ENCODE results near the gene SCP2.

SCP2 gene

DNA sequence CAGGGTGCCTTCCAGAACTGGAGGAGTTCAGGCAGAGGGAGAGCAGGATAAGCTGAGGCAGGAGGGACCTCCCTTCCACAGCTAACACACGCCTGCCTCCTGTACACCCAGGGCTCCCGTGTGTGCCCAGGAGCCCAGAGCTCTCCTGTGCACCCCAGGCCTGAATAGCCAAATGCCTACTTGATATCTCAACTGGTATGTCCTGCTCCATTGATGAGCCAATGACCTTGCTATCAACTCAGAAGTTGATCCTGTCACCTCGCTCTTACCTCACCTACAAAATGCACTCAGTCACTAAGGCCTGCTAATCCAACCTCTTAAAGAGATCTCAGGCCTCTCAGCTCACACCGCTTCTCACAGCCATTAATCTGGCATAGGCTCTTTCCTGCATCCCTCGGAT, 12.6 kb upstream of the SCP2 start:
- no peak overlapping the region for H2BK15ac ChIP-seq (ENCODE audit: low read depth, poor library complexity, severe bottlenecking)
- no peaks in the 10 kb centered on the region for H3K9me3 ChIP-seq (ENCODE audit: control insufficient read depth, low read length)
- no peak overlapping the region for H3K4ac ChIP-seq (ENCODE audit: low read depth in 1 of 2, low read length in 2 of 2)
- peaks cover 5% of the 10 kb centered on the region in 2 experiments for H3K36me3 ChIP-seq (ENCODE audit: control insufficient read depth in 1 of 2, insufficient read depth in 2 of 2, low read depth in 1 of 2, low read length in 2 of 2)
- no peak for DNase-seq
- H2BK120ac ChIP-seq (ENCODE audit: low read depth, low read length) = no peak overlapping the region
- no peak overlapping the region for H4K91ac ChIP-seq (ENCODE audit: low read length)
- no peak overlapping the region for H2BK12ac ChIP-seq (ENCODE audit: low read length in 2 of 2)
- H3K4me2 ChIP-seq (ENCODE audit: low read length, poor library complexity, severe bottlenecking) = no peak overlapping the region
- H2AK5ac ChIP-seq (ENCODE audit: low read length, severe bottlenecking) = no peak overlapping the region
- H3K79me1 ChIP-seq (replicated peaks; ENCODE audit: low read length, poor library complexity, severe bottlenecking) = peaks cover 9% of the 10 kb centered on the region
- no peaks in the 10 kb centered on the region for H3K4me1 ChIP-seq (ENCODE audit: control insufficient read depth, insufficient read depth, low read depth, low read length)
- H3K27me3 ChIP-seq (ENCODE audit: control insufficient read depth in 1 of 2, insufficient read depth in 1 of 2, low read length in 2 of 2) = no peaks in the 10 kb centered on the region
- no peak overlapping the region for H3K18ac ChIP-seq (ENCODE audit: low read depth in 1 of 2, low read length in 2 of 2)
- H3K9ac ChIP-seq (ENCODE audit: low read length) = no peak overlapping the region
- no peak overlapping the region for H2BK5ac ChIP-seq (ENCODE audit: low read depth, low read length, poor library complexity, severe bottlenecking)
- H2AFZ ChIP-seq (ENCODE audit: low read depth, low read length) = no peak overlapping the region
- peak overlapping the region in 1 of 2 experiments; percentile 68 for H3K14ac ChIP-seq (ENCODE audit: low read length in 2 of 2)
- H4K8ac ChIP-seq (ENCODE audit: low read length) = no peak overlapping the region
- no peak overlapping the region for H3K27ac ChIP-seq (ENCODE audit: low read length, poor library complexity, severe bottlenecking)
- peak overlapping the region in 1 of 2 experiments; percentile 18 for H3K23ac ChIP-seq (ENCODE audit: low read length in 2 of 2)
- 83% methylated on average over 5 of the region's 5 CpGs for WGBS
- no peak overlapping the region for H3K4me3 ChIP-seq (ENCODE audit: insufficient read depth in 1 of 2, low read depth in 1 of 2, low read length in 2 of 2)

DNA sequence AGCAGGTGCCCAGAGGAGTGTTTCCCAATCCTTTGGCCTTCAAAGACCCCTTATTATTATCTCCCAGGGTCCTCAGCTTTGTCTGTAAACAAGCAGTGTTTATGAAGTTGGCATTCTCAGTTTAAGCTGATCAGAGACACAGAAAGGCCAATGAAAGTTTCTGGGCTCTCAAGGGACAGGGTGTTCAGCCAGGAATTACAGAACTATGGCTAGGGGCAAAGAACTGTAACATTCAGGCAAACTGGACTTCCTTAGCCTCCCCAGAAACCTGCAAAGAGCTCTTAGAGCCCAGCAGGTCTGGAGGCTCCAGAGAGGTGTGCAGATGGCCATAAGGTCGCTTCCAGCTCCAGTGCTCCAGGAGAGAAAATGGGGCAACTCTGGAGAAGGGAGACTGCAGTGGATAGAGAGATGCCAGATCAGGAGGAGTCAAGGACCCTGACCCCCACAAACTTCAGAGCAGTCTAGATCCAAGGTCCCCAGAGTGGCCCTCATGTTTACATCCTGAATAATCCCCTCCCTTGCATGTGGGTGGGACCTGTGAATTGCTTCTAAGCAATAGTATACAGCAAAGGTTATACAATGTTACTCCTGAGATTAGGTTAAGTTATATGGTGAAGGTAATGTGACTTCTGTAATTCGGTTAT, 11.7 kb upstream of the SCP2 start:
- H3K9ac ChIP-seq (ENCODE audit: low read length) = no peak overlapping the region
- H2BK15ac ChIP-seq (ENCODE audit: low read depth, poor library complexity, severe bottlenecking) = no peak overlapping the region
- no peaks in the 10 kb centered on the region for H3K9me3 ChIP-seq (ENCODE audit: control insufficient read depth, low read length)
- 87% methylated on average over 2 of the region's 2 CpGs for WGBS
- H2AFZ ChIP-seq (ENCODE audit: low read depth, low read length) = no peak overlapping the region
- H3K79me1 ChIP-seq (replicated peaks; ENCODE audit: low read length, poor library complexity, severe bottlenecking) = peaks cover 12% of the 10 kb centered on the region
- H2BK12ac ChIP-seq (ENCODE audit: low read length in 2 of 2) = no peak overlapping the region
- no peak overlapping the region for H3K4me2 ChIP-seq (ENCODE audit: low read length, poor library complexity, severe bottlenecking)
- no peak overlapping the region for H2BK120ac ChIP-seq (ENCODE audit: low read depth, low read length)
- H2BK5ac ChIP-seq (ENCODE audit: low read depth, low read length, poor library complexity, severe bottlenecking) = no peak overlapping the region
- H4K8ac ChIP-seq (ENCODE audit: low read length) = no peak overlapping the region
- no peak overlapping the region for H3K4me3 ChIP-seq (ENCODE audit: insufficient read depth in 1 of 2, low read depth in 1 of 2, low read length in 2 of 2)
- no peak overlapping the region for H3K4ac ChIP-seq (ENCODE audit: low read depth in 1 of 2, low read length in 2 of 2)
- no peak overlapping the region for H3K27ac ChIP-seq (ENCODE audit: low read length, poor library complexity, severe bottlenecking)
- no peak for DNase-seq
- no peak overlapping the region for H2AK5ac ChIP-seq (ENCODE audit: low read length, severe bottlenecking)
- no peak overlapping the region for H3K23ac ChIP-seq (ENCODE audit: low read length in 2 of 2)
- no peak overlapping the region for H4K91ac ChIP-seq (ENCODE audit: low read length)
- H3K27me3 ChIP-seq (ENCODE audit: control insufficient read depth in 1 of 2, insufficient read depth in 1 of 2, low read length in 2 of 2) = no peaks in the 10 kb centered on the region
- H3K14ac ChIP-seq (ENCODE audit: low read length in 2 of 2) = no peak overlapping the region
- no peak overlapping the region for H3K18ac ChIP-seq (ENCODE audit: low read depth in 1 of 2, low read length in 2 of 2)
- peaks cover 5% of the 10 kb centered on the region in 2 experiments for H3K36me3 ChIP-seq (ENCODE audit: control insufficient read depth in 1 of 2, insufficient read depth in 2 of 2, low read depth in 1 of 2, low read length in 2 of 2)
- H3K4me1 ChIP-seq (ENCODE audit: control insufficient read depth, insufficient read depth, low read depth, low read length) = peaks cover 3% of the 10 kb centered on the region

DNA sequence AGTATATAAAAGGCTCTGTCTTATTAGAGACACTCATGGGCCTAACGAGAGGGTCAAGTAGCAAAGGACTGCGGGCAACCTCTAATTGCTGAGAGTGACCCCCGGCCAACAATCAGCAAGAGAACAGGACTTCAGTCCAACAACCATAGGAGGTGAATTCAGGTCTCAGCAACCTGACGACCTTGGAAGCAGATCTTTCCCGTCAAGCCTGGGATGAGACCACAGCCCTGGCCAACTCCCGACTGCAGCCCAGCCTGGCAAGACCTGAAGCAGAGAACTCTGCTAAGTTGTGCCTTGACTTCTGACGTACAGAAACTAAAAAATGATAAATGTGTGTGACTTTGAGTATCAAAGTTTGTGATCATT, 11.2 kb upstream of the SCP2 start:
- H2BK15ac ChIP-seq (ENCODE audit: low read depth, poor library complexity, severe bottlenecking) = no peak overlapping the region
- no peak overlapping the region for H4K8ac ChIP-seq (ENCODE audit: low read length)
- H3K27me3 ChIP-seq (ENCODE audit: control insufficient read depth in 1 of 2, insufficient read depth in 1 of 2, low read length in 2 of 2) = no peaks in the 10 kb centered on the region
- no peak overlapping the region for H2BK5ac ChIP-seq (ENCODE audit: low read depth, low read length, poor library complexity, severe bottlenecking)
- no peak overlapping the region for H3K4me2 ChIP-seq (ENCODE audit: low read length, poor library complexity, severe bottlenecking)
- H2AK5ac ChIP-seq (ENCODE audit: low read length, severe bottlenecking) = no peak overlapping the region
- no peak overlapping the region for H4K91ac ChIP-seq (ENCODE audit: low read length)
- 90% methylated on average over 7 of the region's 7 CpGs for WGBS
- H3K18ac ChIP-seq (ENCODE audit: low read depth in 1 of 2, low read length in 2 of 2) = no peak overlapping the region
- H2AFZ ChIP-seq (ENCODE audit: low read depth, low read length) = no peak overlapping the region
- no peak overlapping the region for H3K23ac ChIP-seq (ENCODE audit: low read length in 2 of 2)
- H3K4me3 ChIP-seq (ENCODE audit: insufficient read depth in 1 of 2, low read depth in 1 of 2, low read length in 2 of 2) = no peak overlapping the region
- H3K36me3 ChIP-seq (ENCODE audit: control insufficient read depth in 1 of 2, insufficient read depth in 2 of 2, low read depth in 1 of 2, low read length in 2 of 2) = peaks cover 5% of the 10 kb centered on the region in 2 experiments
- H3K4ac ChIP-seq (ENCODE audit: low read depth in 1 of 2, low read length in 2 of 2) = no peak overlapping the region
- H3K14ac ChIP-seq (ENCODE audit: low read length in 2 of 2) = no peak overlapping the region
- H3K9ac ChIP-seq (ENCODE audit: low read length) = no peak overlapping the region
- no peak overlapping the region for H3K27ac ChIP-seq (ENCODE audit: low read length, poor library complexity, severe bottlenecking)
- H2BK120ac ChIP-seq (ENCODE audit: low read depth, low read length) = no peak overlapping the region
- H3K79me1 ChIP-seq (replicated peaks; ENCODE audit: low read length, poor library complexity, severe bottlenecking) = peaks cover 13% of the 10 kb centered on the region
- H3K4me1 ChIP-seq (ENCODE audit: control insufficient read depth, insufficient read depth, low read depth, low read length) = peaks cover 6% of the 10 kb centered on the region
- no peaks in the 10 kb centered on the region for H3K9me3 ChIP-seq (ENCODE audit: control insufficient read depth, low read length)
- no peak overlapping the region for H2BK12ac ChIP-seq (ENCODE audit: low read length in 2 of 2)
- no peak for DNase-seq

DNA sequence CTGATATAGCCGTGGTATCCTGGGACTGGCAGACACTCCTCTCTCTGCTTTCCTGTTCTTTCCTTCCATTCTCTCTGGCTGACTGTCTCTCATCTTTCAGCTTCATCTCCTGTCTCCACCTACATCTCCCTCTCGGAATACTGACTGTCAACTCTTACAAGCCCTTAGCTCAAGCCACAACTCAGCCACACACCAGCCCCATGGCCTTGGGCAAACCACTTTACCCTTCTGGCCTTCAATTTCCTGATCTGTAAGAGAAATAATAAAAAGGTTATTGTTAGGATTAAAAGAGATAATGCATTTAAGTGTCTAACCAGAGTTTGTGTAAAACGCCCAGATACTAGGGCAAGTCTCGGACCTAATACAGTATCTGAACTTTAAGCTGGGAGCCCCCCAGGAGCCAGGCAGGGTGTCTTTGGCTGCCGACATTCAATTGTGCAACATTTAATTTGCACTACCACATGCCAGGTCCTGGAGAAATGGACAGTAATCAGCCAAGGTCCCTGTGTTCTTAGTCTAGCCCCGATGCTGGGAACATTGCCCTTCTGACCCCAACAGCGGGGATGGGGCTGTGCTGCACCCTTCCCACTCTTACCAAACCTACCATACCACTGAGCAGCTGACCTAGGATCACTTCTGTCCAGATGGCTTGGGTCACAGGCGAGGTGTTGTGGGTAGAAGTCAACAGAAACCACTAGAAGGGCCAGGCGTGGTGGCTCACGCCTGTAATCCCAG, 10.7 kb upstream of the SCP2 start:
- Histone ChIP-seq H3K4ac (ENCODE audit: low read depth in 1 of 2, low read length in 2 of 2) (no peak overlapping the region), H2BK5ac (ENCODE audit: low read depth, low read length, poor library complexity, severe bottlenecking) (no peak overlapping the region), H3K27me3 (ENCODE audit: control insufficient read depth in 1 of 2, insufficient read depth in 1 of 2, low read length in 2 of 2) (no peaks in the 10 kb centered on the region), H3K18ac (ENCODE audit: low read depth in 1 of 2, low read length in 2 of 2) (no peak overlapping the region), H4K8ac (ENCODE audit: low read length) (no peak overlapping the region), H2BK15ac (ENCODE audit: low read depth, poor library complexity, severe bottlenecking) (no peak overlapping the region), H3K9ac (ENCODE audit: low read length) (no peak overlapping the region), H3K23ac (ENCODE audit: low read length in 2 of 2) (no peak overlapping the region), H3K4me1 (ENCODE audit: control insufficient read depth, insufficient read depth, low read depth, low read length) (peaks cover 10% of the 10 kb centered on the region), H3K4me3 (ENCODE audit: insufficient read depth in 1 of 2, low read depth in 1 of 2, low read length in 2 of 2) (no peak overlapping the region), H3K79me1 (replicated peaks; ENCODE audit: low read length, poor library complexity, severe bottlenecking) (peaks cover 15% of the 10 kb centered on the region), H2AFZ (ENCODE audit: low read depth, low read length) (no peak overlapping the region), H2BK120ac (ENCODE audit: low read depth, low read length) (no peak overlapping the region), H3K27ac (ENCODE audit: low read length, poor library complexity, severe bottlenecking) (no peak overlapping the region), H2AK5ac (ENCODE audit: low read length, severe bottlenecking) (no peak overlapping the region), H4K91ac (ENCODE audit: low read length) (no peak overlapping the region), H3K14ac (ENCODE audit: low read length in 2 of 2) (no peak overlapping the region), H3K4me2 (ENCODE audit: low read length, poor library complexity, severe bottlenecking) (no peak overlapping the region), H3K36me3 (ENCODE audit: control insufficient read depth in 1 of 2, insufficient read depth in 2 of 2, low read depth in 1 of 2, low read length in 2 of 2) (peaks cover under 1 to 3% of the 10 kb centered on the region in 2 experiments), H2BK12ac (ENCODE audit: low read length in 2 of 2) (no peak overlapping the region), H3K9me3 (ENCODE audit: control insufficient read depth, low read length) (no peaks in the 10 kb centered on the region)
- DNase-seq = no peak
- WGBS = 94% methylated on average over 10 of the region's 10 CpGs

Data from mesenchymal stem cell (in vitro differentiated cells and primary cell).